NCI-H2029 treated with DMSO at 0.1 percent for 48 hours (cell line): ENCODE data around the gene BBS1.
A peak's percentile ranks its signal among the peaks of the same experiment; 100 is the strongest.
"Not testable (repeated sequence)": the region's sequence is repeated elsewhere in the genome, so short reads cannot be mapped to it uniquely, and the experiment has no call there.

Experiments used
- DNase-seq: peaks from one replicate; lab custom pipeline; 2025; lab: John Stamatoyannopoulos, UW

BBS1 gene

DNA sequence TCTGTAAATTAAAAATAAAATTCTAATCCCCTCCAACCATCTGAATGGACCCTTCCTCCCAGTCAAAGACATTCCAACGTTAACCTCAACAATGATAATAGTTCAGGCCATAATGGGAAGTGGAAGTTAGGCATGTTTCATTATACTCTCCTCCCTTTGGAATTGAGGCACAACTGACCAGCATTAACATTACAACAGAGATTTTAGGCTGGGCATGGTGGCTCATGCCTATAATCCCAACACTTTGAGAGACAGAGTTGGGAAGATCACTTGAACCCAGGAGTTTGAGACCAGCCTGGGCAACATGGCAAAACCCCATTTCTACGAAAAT is 60.4 kb downstream of the BBS1 start:
- DNase-seq = no peak

DNA sequence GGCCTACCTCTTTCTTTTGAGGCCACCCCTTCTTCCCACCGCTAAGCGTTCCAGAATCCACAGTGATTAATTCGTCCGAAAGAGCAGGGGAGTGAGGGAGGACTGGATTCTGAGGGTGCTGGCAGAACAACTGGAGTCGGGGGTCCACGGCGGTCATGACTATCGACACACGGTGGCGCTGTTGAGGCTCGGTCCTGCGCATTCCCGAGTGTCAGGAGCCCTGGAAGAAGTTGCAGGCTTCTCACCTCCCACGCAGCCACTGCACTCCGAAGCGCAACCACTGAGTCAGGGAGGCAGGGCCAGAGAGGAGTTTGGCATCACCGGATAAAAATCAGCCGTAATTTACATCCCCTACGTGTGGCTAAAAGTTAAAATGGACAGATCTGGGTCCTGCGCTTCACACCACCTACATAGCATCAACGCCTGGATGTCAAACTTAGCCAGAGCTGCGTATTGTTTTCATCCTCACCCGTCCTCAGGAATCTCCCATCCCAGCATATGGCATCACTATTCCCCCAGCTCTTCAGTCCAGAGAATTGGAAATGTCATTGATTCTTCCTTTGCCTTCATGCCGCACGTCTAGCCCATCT is 68.7 kb downstream of the BBS1 start:
- DNase-seq = peak; percentile 25

DNA sequence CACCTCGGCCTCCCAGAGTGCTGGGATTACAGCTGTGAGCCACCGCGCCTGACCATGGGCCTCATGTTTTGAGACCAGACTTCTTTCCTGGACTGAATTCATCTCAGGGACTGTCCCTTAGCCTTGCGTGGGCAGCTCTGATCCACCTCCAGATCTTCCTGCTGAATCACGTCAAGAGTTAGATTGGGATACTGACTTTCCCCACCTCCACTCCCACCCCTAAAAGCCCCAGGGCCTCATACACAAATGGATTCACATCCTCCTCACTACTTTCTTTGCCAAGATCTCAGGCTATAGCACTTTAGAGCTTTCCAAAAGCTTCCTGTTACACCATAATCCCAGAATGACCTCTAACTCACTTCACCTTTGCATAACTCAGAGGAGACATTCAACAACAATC is 70.4 kb downstream of the BBS1 start:
- no peak for DNase-seq

DNA sequence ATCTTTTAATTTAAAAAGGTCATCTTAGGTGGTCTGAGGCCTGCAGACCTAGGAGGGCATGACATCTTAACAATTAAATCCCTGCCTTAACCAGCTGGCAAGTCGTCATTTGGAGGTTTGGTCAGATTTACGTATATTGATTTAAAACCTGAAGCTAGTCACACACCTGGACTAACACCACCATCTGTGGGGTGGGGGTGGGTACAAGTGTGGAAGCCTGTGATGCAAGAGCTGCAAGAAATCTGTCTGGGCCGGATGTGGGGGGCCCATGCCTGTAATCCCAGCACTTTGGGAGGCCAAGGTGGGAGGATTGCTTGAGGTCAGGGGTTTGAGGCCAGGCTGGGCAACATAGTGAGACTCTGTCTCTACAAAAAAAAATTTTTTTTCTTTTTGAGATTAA is 70.8 kb downstream of the BBS1 start:
- no peak for DNase-seq

DNA sequence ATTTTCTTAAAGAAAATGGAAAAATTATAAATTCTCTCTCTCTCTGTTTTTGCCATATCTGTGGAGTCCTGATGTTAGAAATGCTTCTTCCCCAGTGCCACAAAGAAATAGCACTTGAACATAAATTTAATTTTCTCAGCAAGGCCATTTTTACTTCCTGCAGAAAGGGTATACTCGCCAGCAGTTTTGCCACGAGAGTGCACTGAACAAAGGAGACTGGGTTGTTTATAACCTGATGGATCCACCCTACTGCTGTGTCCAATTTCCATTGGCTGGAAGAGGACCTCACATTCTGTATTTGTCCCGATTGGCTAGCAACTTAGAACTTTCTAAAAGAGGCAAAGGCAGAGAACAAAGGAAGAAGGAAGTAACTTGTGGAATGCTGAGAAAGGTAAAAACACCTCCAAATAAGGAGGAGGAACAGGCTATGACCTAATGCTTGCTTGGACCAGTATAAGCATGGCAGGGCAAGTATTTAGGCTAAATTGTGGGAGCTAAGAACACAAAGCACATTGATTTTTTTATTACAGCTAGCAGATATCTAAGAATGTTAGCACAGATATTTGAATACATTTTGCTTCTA is 72.2 kb downstream of the BBS1 start:
- DNase-seq = not testable (repeated sequence)
